H1 (cell line): ENCODE measurements around the gene SLFN12. TPM values are rescaled to one million over a fixed set of nuclear protein-coding genes. Genes with fewer than 3 reads are reported as not detected.

Experiments
- CTCF ChIA-PET: fragments of 300-600 bp; sonication (Branson Sonifier 250); formaldehyde crosslinking; loops from one replicate; lab custom pipeline; 2021; ENCODE audit not compliant: partially characterized antibody; lab: Charles Lee
- POLR2A ChIA-PET: fragments of 300-600 bp; sonication (Branson Sonifier 250); formaldehyde crosslinking; loops from one replicate; lab custom pipeline; 2021; ENCODE audit warnings: inconsistent platforms; ENCODE audit not compliant: partially characterized antibody; lab: Charles Lee
- DNase-seq, 2 experiments: peaks; one replicate each; pipeline versions ENCODE4 v3.0.0 to v3.0.0-alpha.2; 2010 to 2022; ENCODE audit warnings: low spot score in 2 of 2, low read depth in 1 of 2, mixed read lengths in 1 of 2
- FAIRE-seq: peaks from 2 replicates; lab custom pipeline; 2011; peaks lifted over from hg19 to GRCh38; lab: Jason Lieb, UNC
- H2AFZ ChIP-seq: 2 replicates; pipeline ENCODE4 v1.8.1; 2012; ENCODE audit warnings: low read length, inconsistent platforms
- H2AK5ac ChIP-seq: 2 replicates; pipeline ENCODE4 v1.6.1; 2013; ENCODE audit warnings: low read depth, low read length
- H2BK120ac ChIP-seq: replicated peaks from 2 replicates; pipeline ENCODE3; 2013; ENCODE audit warnings: low read depth, low read length, inconsistent platforms
- H2BK12ac ChIP-seq: 2 replicates; pipeline ENCODE4 v1.6.1; 2013; ENCODE audit warnings: low read depth, low read length
- H2BK15ac ChIP-seq: 2 replicates; pipeline ENCODE4 v1.6.1; 2013; ENCODE audit warnings: low read length
- H2BK20ac ChIP-seq: 2 replicates; pipeline ENCODE4 v1.6.1; 2013; ENCODE audit warnings: low read length
- H2BK5ac ChIP-seq: 2 replicates; pipeline ENCODE4 v1.6.1; 2013; ENCODE audit warnings: low read depth, low read length
- H3K14ac ChIP-seq: 2 replicates; pipeline ENCODE4 v1.6.1; 2013; ENCODE audit warnings: inconsistent platforms; ENCODE audit not compliant: insufficient read length
- H3K18ac ChIP-seq: 2 replicates; pipeline ENCODE4 v1.6.1; 2013; ENCODE audit warnings: low read length; ENCODE audit errors: extremely low read depth
- H3K23ac ChIP-seq: 2 replicates; pipeline ENCODE4 v1.6.1; 2013; ENCODE audit warnings: inconsistent platforms; ENCODE audit not compliant: insufficient read length
- H3K23me2 ChIP-seq: 2 replicates; pipeline ENCODE4 v1.6.1; 2013; ENCODE audit warnings: low read depth, low read length
- H3K27ac ChIP-seq: 2 replicates; pipeline ENCODE4 v1.6.1; 2011; ENCODE audit warnings: low read depth, low read length, inconsistent platforms
- H3K27me3 ChIP-seq, 4 experiments: replicated peaks in 1 of 4; 1 replicate in 1 of 4; 2 replicates in 3 of 4; pipeline versions ENCODE4 v1.6.1 to v1.8.1; 2011 to 2013; ENCODE audit warnings: low read length in 3 of 4, mild to moderate bottlenecking in 3 of 4, inconsistent platforms in 2 of 4, mixed read lengths in 2 of 4, moderate library complexity in 1 of 4; ENCODE audit not compliant: control insufficient read depth in 3 of 4, insufficient read depth in 3 of 4; ENCODE audit errors: extremely low read depth in 1 of 4
- H3K36me3 ChIP-seq, 4 experiments: 2 replicates each; pipeline versions ENCODE4 v1.6.1 to v1.8.1; 2011 to 2013; ENCODE audit warnings: mild to moderate bottlenecking in 4 of 4, low read length in 3 of 4, moderate library complexity in 2 of 4, control low read depth in 1 of 4, inconsistent platforms in 1 of 4; ENCODE audit not compliant: insufficient read depth in 4 of 4, control insufficient read depth in 2 of 4
- H3K4ac ChIP-seq: replicated peaks from 2 replicates; pipeline ENCODE3; 2013; ENCODE audit warnings: low read length, low read depth, mixed read lengths, inconsistent platforms; ENCODE audit not compliant: insufficient read length
- H3K4me1 ChIP-seq, 4 experiments: replicated peaks in 1 of 4; 1 replicate in 1 of 4; 2 replicates in 3 of 4; pipeline versions ENCODE4 v1.6.1 to v1.8.1; 2011 to 2013; ENCODE audit warnings: low read length in 3 of 4, inconsistent platforms in 2 of 4, mixed read lengths in 1 of 4; ENCODE audit not compliant: insufficient read depth in 4 of 4, control insufficient read depth in 3 of 4
- H3K4me2 ChIP-seq, 2 experiments: 2 replicates each; pipeline versions ENCODE4 v1.6.1 to v1.8.1; 2011 to 2013; ENCODE audit warnings: low read depth in 2 of 2, low read length in 2 of 2, control low read depth in 1 of 2, inconsistent platforms in 1 of 2, mild to moderate bottlenecking in 1 of 2; ENCODE audit not compliant: insufficient read depth in 1 of 2
- H3K4me3 ChIP-seq, 4 experiments: fragments of 200-600, 300-600 bp in 1 of 4; sonication (generic), shearing (Covaris generic), sonication (Bioruptor Twin) in 1 of 4; 2 replicates each; pipeline versions ENCODE4 v1.5.1 to v1.8.1; 2011 to 2016; ENCODE audit warnings: low read length in 4 of 4, low read depth in 3 of 4, control low read depth in 2 of 4, inconsistent platforms in 2 of 4, mild to moderate bottlenecking in 2 of 4, mixed read lengths in 1 of 4, moderate library complexity in 1 of 4; ENCODE audit not compliant: insufficient read depth in 2 of 4; ENCODE audit errors: extremely low read depth in 1 of 4
- H3K56ac ChIP-seq: replicated peaks from 2 replicates; pipeline ENCODE3; 2013; ENCODE audit warnings: low read depth, mild to moderate bottlenecking, mixed read lengths, low read length, inconsistent platforms; ENCODE audit not compliant: insufficient read length
- H3K79me1 ChIP-seq: 2 replicates; pipeline ENCODE4 v1.6.1; 2013; ENCODE audit warnings: low read depth, low read length, control low read depth
- H3K79me2 ChIP-seq, 2 experiments: 2 replicates each; pipeline versions ENCODE4 v1.6.1 to v1.8.1; 2012 to 2013; ENCODE audit warnings: low read length in 2 of 2, mild to moderate bottlenecking in 2 of 2, inconsistent platforms in 1 of 2; ENCODE audit not compliant: insufficient read depth in 2 of 2, control insufficient read depth in 1 of 2
- H3K9ac ChIP-seq, 4 experiments: replicated peaks in 1 of 4; 1 replicate in 1 of 4; 2 replicates in 3 of 4; pipeline versions ENCODE4 v1.6.1 to v1.8.1; 2011 to 2013; ENCODE audit warnings: low read depth in 3 of 4, low read length in 3 of 4, control low read depth in 2 of 4, mild to moderate bottlenecking in 2 of 4, moderate library complexity in 2 of 4, inconsistent platforms in 1 of 4; ENCODE audit errors: extremely low read depth in 1 of 4
- H3K9me3 ChIP-seq, 2 experiments: 2 replicates each; pipeline versions ENCODE4 v1.6.1 to v1.8.1; 2012 to 2013; ENCODE audit warnings: mild to moderate bottlenecking in 2 of 2, moderate library complexity in 2 of 2, control low read depth in 1 of 2, inconsistent platforms in 1 of 2, low read depth in 1 of 2, low read length in 1 of 2, mixed read lengths in 1 of 2; ENCODE audit not compliant: insufficient read depth in 2 of 2
- H4K20me1 ChIP-seq, 2 experiments: replicated peaks in 1 of 2; 2 replicates each; pipeline versions ENCODE3 to v1.8.1; 2011 to 2013; ENCODE audit warnings: inconsistent platforms in 2 of 2, low read length in 2 of 2, mild to moderate bottlenecking in 1 of 2; ENCODE audit not compliant: insufficient read depth in 2 of 2, control insufficient read depth in 1 of 2
- H4K5ac ChIP-seq: 2 replicates; pipeline ENCODE4 v1.6.1; 2013; ENCODE audit warnings: low read length, low read depth, mixed read lengths, inconsistent platforms; ENCODE audit not compliant: insufficient read length
- H4K8ac ChIP-seq: 2 replicates; pipeline ENCODE4 v1.8.0; 2013; ENCODE audit warnings: mild to moderate bottlenecking, moderate library complexity, low read length, inconsistent platforms; ENCODE audit not compliant: insufficient read depth; ENCODE audit errors: extremely low read depth
- H4K91ac ChIP-seq: replicated peaks from 2 replicates; pipeline ENCODE3; 2013; ENCODE audit warnings: low read length, mixed read lengths, inconsistent platforms; ENCODE audit not compliant: insufficient read length
- MAX ChIP-seq: IDR thresholded peaks from 2 replicates; pipeline ENCODE4 v1.6.1; 2012; ENCODE audit warnings: inconsistent platforms
- SUZ12 ChIP-seq: fragments of 200-600 bp; sonication (generic); IDR thresholded peaks from 2 replicates; pipeline ENCODE4 v1.6.1; 2012; ENCODE audit warnings: mild to moderate bottlenecking, inconsistent platforms, low read length, moderate library complexity, mixed read lengths
- WGBS, 2 experiments: shearing (Covaris generic) in 1 of 2; methylation state at CpG; one replicate each; pipeline versions ENCODE4 v1.1.6 to v1.1.7; 2013 to 2015; ENCODE audit warnings: low lambda C conversion rate in 2 of 2, mixed read lengths in 2 of 2, inconsistent platforms in 1 of 2, low coverage in 1 of 2, missing lambda C conversion rate in 1 of 2; ENCODE audit not compliant: insufficient replicate concordance in 2 of 2, insufficient coverage in 1 of 2, insufficient read length in 1 of 2; ENCODE audit errors: extremely low coverage in 1 of 2, missing lambda C conversion rate in 1 of 2; 5-methylcytosine and 5-hydroxymethylcytosine counted together
- polyA plus RNA-seq, 7 experiments: library from polyadenylated mRNA; depleted of rRNA in 3 of 7; stranded (reverse) in 5 of 7; unstranded in 2 of 7; fragments of >200 nt in 5 of 7; fragments of 200-250 nt in 2 of 7; gene quantifications; 1 replicate in 5 of 7; 2 replicates in 1 of 7; 4 replicates in 1 of 7; pipeline versions ENCODE4 v1.2.1 to v1.2.3, GENCODE V29; 2011 to 2013; ENCODE audit warnings: missing spikeins in 2 of 7, mixed read lengths in 2 of 7
- total RNA-seq: library from RNA; stranded (reverse); fragmentation: NEBNext Ultra II Directional; extraction: Animal tissue kit (Norgen Biotek cat#: 25700); gene quantifications from 2 replicates; pipeline ENCODE4 v1.2.1, GENCODE V29; 2021

Gene SLFN12
- total and polyA plus RNA-seq, 2 of the 8 experiments (the other 6 are each of a cell fraction or from before 2014, with no cell fraction given) = 1.6 to 10.7 TPM

DNA sequence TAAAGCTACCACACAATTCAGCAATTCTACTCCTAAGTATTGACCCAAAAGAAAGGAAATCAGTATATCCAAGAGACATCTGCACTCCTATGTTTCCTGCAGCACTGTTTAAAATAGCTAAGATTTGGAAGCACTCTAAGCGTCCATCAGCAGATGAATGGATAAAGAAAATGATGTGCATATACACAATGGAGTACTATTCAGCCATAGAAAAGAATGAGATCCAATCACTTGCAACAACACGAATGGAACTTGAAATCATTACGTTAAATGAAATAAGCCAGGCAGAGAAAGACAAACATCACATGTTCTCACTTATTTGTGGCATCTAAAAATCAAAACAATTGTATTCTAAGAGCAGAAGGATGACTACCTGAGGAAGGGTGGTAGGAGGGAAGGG, 60.4 kb downstream of the SLFN12 start:
- no peak for FAIRE-seq
- no peaks in the 10 kb centered on the region for H3K79me2 ChIP-seq
- peaks cover 39 to 73% (median 52%) of the 10 kb centered on the region in 4 experiments for H3K27me3 ChIP-seq
- no peak overlapping the region for H2AFZ ChIP-seq
- H4K91ac ChIP-seq = no peak overlapping the region
- H3K79me1 ChIP-seq = no peaks in the 10 kb centered on the region
- no peak overlapping the region for H4K8ac ChIP-seq
- H3K23me2 ChIP-seq = peaks cover 9% of the 10 kb centered on the region; the same call in 1 of the 2 replicates
- 56% methylated on average over 3 of the region's 3 CpGs; no CpG with 5 or more reads in 1 of the 2 experiments for WGBS, 2 experiments
- H3K18ac ChIP-seq = no peak overlapping the region
- ChIA-PET CTCF (no interaction called here), POLR2A (no interaction called here)
- H2AK5ac ChIP-seq = no peak overlapping the region
- no peaks in the 10 kb centered on the region for H3K9me3 ChIP-seq
- no peak overlapping the region for H3K23ac ChIP-seq
- H3K4me3 ChIP-seq = no peak overlapping the region
- no peak overlapping the region for H2BK20ac ChIP-seq
- no peak overlapping the region for H3K27ac ChIP-seq
- H3K9ac ChIP-seq = no peak overlapping the region
- no peak overlapping the region for H3K14ac ChIP-seq
- peak; percentile 11; the same call in 1 of the 2 replicates for TF ChIP-seq SUZ12
- TF ChIP-seq MAX = no peak
- H3K4me1 ChIP-seq = peaks cover 4 to 13% (median 7%) of the 10 kb centered on the region in 4 experiments; a peak in 6 of 7 replicates
- DNase-seq = no peak
- H4K5ac ChIP-seq = no peak overlapping the region
- no peaks in the 10 kb centered on the region for H3K36me3 ChIP-seq
- no peak overlapping the region for H2BK15ac ChIP-seq
- H2BK5ac ChIP-seq = no peak overlapping the region
- no peak overlapping the region for H2BK120ac ChIP-seq
- no peak overlapping the region for H2BK12ac ChIP-seq
- H3K56ac ChIP-seq = no peak overlapping the region
- no peak overlapping the region for H3K4ac ChIP-seq
- no peaks in the 10 kb centered on the region for H4K20me1 ChIP-seq
- H3K4me2 ChIP-seq = no peak overlapping the region; a peak in 1 of 4 replicates
